Large intestine (tissue), 12 donors: ENCODE data around the gene UBE2M. TPM values are rescaled to one million over a fixed set of nuclear protein-coding genes. Genes with fewer than 3 reads are reported as not detected.
"Not testable (repeated sequence)": the region's sequence is repeated elsewhere in the genome, so short reads cannot be mapped to it uniquely, and the experiment has no call there.

Source experiments
- DNase-seq, 2 donors: peaks; one replicate each; pipeline versions ENCODE4 v3.0.0 to v3.0.0-alpha.2; 2013
- H3K27ac ChIP-seq: one replicate; pipeline ENCODE4 v1.5.1; 2013; ENCODE audit warnings: low read length
- H3K27me3 ChIP-seq: 2 replicates; pipeline ENCODE4 v1.6.1; 2013; ENCODE audit warnings: low read length; ENCODE audit not compliant: control insufficient read depth, insufficient read depth
- H3K36me3 ChIP-seq: 2 replicates; pipeline ENCODE4 v1.6.1; 2013; ENCODE audit warnings: low read length; ENCODE audit not compliant: control insufficient read depth, insufficient read depth
- H3K4me1 ChIP-seq: one replicate; pipeline ENCODE4 v1.6.1; 2013; ENCODE audit warnings: low read length; ENCODE audit not compliant: control insufficient read depth, insufficient read depth
- H3K4me3 ChIP-seq: one replicate; pipeline ENCODE4 v1.5.1; 2013; ENCODE audit warnings: low read length
- H3K9me3 ChIP-seq: one replicate; pipeline ENCODE4 v1.6.1; 2013; ENCODE audit warnings: mild to moderate bottlenecking, low read depth, low read length, moderate library complexity; ENCODE audit not compliant: control insufficient read depth
- WGBS: methylation state at CpG from one replicate; pipeline ENCODE4 v1.1.5; 2013; ENCODE audit warnings: low lambda C conversion rate; ENCODE audit not compliant: insufficient coverage; 5-methylcytosine and 5-hydroxymethylcytosine counted together
- long read RNA-seq, 11 donors: transcript quantifications; one replicate each; lab custom pipeline, GENCODE V29; 2026
- polyA plus RNA-seq: library from polyadenylated mRNA; unstranded; fragments of 120-200 nt; gene quantifications from one replicate; pipeline ENCODE4 v1.2.1, GENCODE V29; 2013

The UBE2M gene
- 56.0 TPM for polyA plus RNA-seq
- long read RNA-seq, donor 1, transcript UBE2M-201 (6 exons, 1,508 nt): major isoform, 18 of 18 reads
- long read RNA-seq, donor 1, partial matches to known transcripts: 0 of 18 reads
- long read RNA-seq, donor 1, other reads (novel, unspliced or antisense): 0 of 18 reads
- long read RNA-seq, donor 2, transcript UBE2M-201 (6 exons, 1,508 nt): major isoform, 46 of 46 reads
- long read RNA-seq, donor 2, partial matches to known transcripts: 0 of 46 reads
- long read RNA-seq, donor 2, other reads (novel, unspliced or antisense): 0 of 46 reads
- long read RNA-seq, donor 3, transcript UBE2M-201 (6 exons, 1,508 nt): major isoform, 54 of 54 reads
- long read RNA-seq, donor 3, partial matches to known transcripts: 0 of 54 reads
- long read RNA-seq, donor 3, other reads (novel, unspliced or antisense): 0 of 54 reads
- long read RNA-seq, donor 4, transcript UBE2M-201 (6 exons, 1,508 nt): major isoform, 5 of 6 reads
- long read RNA-seq, donor 4, partial matches to known transcripts: 0 of 6 reads
- long read RNA-seq, donor 4, other reads (novel, unspliced or antisense): 0 of 6 reads
- long read RNA-seq, donor 5, transcript UBE2M-201 (6 exons, 1,508 nt): major isoform, 25 of 25 reads
- long read RNA-seq, donor 5, partial matches to known transcripts: 0 of 25 reads
- long read RNA-seq, donor 5, other reads (novel, unspliced or antisense): 0 of 25 reads
- long read RNA-seq, donor 6, transcript UBE2M-201 (6 exons, 1,508 nt): major isoform, 28 of 28 reads
- long read RNA-seq, donor 6, partial matches to known transcripts: 0 of 28 reads
- long read RNA-seq, donor 6, other reads (novel, unspliced or antisense): 0 of 28 reads
- long read RNA-seq, donor 7, transcript UBE2M-201 (6 exons, 1,508 nt): major isoform, 19 of 19 reads
- long read RNA-seq, donor 7, partial matches to known transcripts: 0 of 19 reads
- long read RNA-seq, donor 7, other reads (novel, unspliced or antisense): 0 of 19 reads
- long read RNA-seq, donor 8, transcript UBE2M-201 (6 exons, 1,508 nt): major isoform, 36 of 36 reads
- long read RNA-seq, donor 8, partial matches to known transcripts: 0 of 36 reads
- long read RNA-seq, donor 8, other reads (novel, unspliced or antisense): 0 of 36 reads
- long read RNA-seq, donor 9, transcript UBE2M-201 (6 exons, 1,508 nt): major isoform, 25 of 26 reads
- long read RNA-seq, donor 9, partial matches to known transcripts: 0 of 26 reads
- long read RNA-seq, donor 9, other reads (novel, unspliced or antisense): 0 of 26 reads
- long read RNA-seq, donor 10, transcript UBE2M-201 (6 exons, 1,508 nt): major isoform, 40 of 51 reads
- long read RNA-seq, donor 10, partial matches to known transcripts: 5 of 51 reads
- long read RNA-seq, donor 10, other reads (novel, unspliced or antisense): 6 of 51 reads
- long read RNA-seq, donor 11, transcript UBE2M-201 (6 exons, 1,508 nt): major isoform, 35 of 38 reads
- long read RNA-seq, donor 11, partial matches to known transcripts: 0 of 38 reads
- long read RNA-seq, donor 11, other reads (novel, unspliced or antisense): 0 of 38 reads

DNA sequence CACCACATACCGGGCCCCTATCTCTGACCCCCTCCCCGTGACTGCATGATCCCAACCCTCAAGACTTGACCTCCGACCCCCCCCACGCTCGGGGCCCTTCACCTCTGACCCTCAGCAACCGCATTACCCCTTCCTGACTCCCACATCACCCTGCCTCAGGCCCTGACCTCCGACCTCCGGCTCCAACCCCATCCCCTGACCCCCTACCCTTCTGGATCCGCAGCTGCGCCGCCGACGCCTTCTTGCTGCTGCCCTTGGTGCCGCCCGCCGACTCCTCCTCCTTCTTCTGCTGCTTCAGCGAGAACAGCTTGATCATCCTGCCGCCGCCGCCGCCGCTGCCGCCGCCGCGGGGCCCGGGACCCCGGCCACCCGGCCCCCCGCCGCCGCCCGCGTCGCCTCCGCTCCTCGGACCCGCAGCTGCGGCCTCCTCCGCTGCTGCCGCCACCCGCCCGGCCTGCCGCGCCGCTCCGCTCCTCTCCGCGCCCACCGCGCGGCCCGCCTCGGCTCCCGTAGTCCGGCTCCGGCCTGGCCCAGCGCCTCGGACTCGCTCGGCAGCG lies at the start of gene UBE2M:
Gene UBE2M, minus strand, starts transcription at position 546 of the 557 bp plus-strand sequence. Its CDS starts 230 bp downstream, at position 316.
- peak within 1 kb of the TSS; percentile 93 for H3K4me3 ChIP-seq
- peaks cover 18% of the 10 kb centered on the region for H3K27me3 ChIP-seq
- peaks cover 2% of the 10 kb centered on the region for H3K9me3 ChIP-seq
- WGBS: no CpG with 5 or more reads among the region's 62 CpGs
- no peak for DNase-seq
- H3K4me1 ChIP-seq: peaks cover 51% of the 10 kb centered on the region
- peak within 1 kb of the TSS; percentile 94 for H3K27ac ChIP-seq
- peaks cover 25% of the 10 kb centered on the region for H3K36me3 ChIP-seq

DNA sequence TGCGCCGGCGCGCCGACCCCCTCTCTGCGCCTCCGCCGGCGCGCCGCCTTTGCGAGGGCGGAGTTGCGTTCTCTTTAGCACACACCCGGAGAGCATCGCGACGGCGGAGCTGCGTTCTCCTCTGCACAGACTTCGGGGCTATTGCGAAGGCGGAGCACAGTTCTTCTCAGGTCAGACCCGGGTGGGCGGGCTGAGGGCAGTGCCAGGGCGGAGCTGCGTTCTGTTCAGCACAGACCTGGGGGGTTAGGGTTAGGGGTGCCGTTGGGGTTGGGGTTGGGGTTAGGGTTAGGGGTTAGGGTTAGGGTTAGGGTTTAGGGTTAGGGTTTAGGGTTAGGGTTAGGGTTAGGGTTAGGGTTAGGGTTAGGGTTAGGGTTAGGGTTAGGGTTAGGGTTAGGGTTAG lies 48.8 kb upstream of the UBE2M start:
- WGBS: no CpG with 5 or more reads among the region's 28 CpGs
- not testable (repeated sequence) for H3K9me3 ChIP-seq, H3K27ac ChIP-seq, H3K36me3 ChIP-seq, H3K27me3 ChIP-seq, DNase-seq, H3K4me1 ChIP-seq, H3K4me3 ChIP-seq

DNA sequence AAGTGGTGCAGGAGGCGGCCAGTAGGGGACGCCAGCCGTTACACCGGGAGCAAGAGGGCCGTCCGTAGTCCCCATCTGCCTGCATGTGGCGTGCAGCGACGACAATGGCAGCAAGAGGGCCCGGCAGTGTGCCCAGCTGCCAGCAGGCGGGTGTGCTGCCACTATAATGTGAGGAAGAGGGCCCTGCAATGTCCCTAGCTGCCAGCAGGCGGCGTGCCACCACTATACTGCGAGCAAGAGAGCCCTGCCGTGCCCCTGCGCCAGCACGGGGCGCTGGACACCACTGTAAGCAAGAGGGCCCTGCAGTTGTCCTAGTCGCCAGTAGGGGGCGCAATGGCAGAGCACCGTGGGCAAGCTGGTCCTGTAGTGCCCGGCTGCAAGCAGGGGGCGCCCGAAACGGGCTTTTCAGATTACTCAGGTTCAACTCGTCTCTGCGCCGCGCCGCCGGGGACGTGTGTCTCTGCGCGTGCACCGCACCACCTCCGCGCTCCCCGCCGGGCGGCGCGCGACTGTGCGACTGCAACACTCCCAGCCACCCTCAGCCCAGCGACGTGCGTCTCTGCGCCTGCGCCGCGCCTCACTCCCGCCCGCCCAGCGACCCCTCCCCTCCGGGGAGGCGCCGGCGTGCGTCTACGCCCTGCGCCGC lies 48.0 kb upstream of the UBE2M start:
- not testable (repeated sequence) for DNase-seq
- no CpG with 5 or more reads among the region's 62 CpGs for WGBS

GRCh38 chr19:58586133-58586765 lies 27.8 kb upstream of the UBE2M start:
- no CpG with 5 or more reads among the region's 4 CpGs for WGBS
- Histone ChIP-seq H3K4me3 (no peak overlapping the region), H3K27me3 (no peaks in the 10 kb centered on the region), H3K36me3 (peaks cover 28% of the 10 kb centered on the region), H3K4me1 (no peaks in the 10 kb centered on the region), H3K27ac (no peak overlapping the region), H3K9me3 (peaks cover 4% of the 10 kb centered on the region)
- DNase-seq: no peak

More for the DNA sequence above, 48.0 kb upstream of the UBE2M start:
- H3K4me1 ChIP-seq, H3K36me3 ChIP-seq, H3K4me3 ChIP-seq, H3K9me3 ChIP-seq, H3K27ac ChIP-seq, H3K27me3 ChIP-seq: not testable (repeated sequence)

DNA sequence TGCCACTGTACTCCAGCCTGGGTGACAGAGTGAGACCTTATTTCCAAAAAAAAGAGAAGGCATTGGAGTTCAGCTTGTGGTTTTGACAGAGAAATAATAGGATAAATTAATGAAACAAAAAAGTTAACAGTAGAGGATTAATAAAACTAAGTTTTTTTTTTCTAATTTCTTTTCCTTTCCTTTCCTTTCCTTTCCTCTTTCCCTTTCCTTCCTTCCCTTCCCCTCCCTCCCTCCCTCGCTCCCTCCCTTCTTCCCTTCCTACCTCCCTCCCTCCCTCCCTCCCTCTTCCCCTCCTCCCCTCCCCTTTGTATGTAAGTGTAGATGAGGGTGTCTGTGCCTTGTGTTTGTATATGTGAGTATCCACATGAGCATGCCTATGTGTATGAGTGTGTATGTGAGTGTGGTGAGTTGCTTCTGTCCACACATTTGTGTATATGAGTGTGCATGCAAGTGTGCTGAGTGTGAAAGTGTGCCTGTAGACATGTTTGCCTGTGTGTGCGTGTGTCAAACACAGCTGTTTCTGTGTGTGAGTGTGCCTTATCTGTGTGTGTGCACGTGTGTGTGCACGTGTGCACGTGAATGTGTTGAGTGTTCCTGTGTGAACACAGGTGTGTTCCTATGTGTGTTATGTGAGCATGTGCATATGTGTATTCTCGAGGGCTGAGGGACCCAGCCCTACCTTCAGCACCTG lies 27.2 kb upstream of the UBE2M start:
- WGBS: no CpG with 5 or more reads among the region's 6 CpGs
- Histone ChIP-seq H3K36me3 (peaks cover 28% of the 10 kb centered on the region), H3K9me3 (peaks cover 4% of the 10 kb centered on the region), H3K4me1 (peaks cover 3% of the 10 kb centered on the region), H3K27ac (no peak overlapping the region), H3K27me3 (no peaks in the 10 kb centered on the region), H3K4me3 (no peak overlapping the region)
- DNase-seq: no peak

DNA sequence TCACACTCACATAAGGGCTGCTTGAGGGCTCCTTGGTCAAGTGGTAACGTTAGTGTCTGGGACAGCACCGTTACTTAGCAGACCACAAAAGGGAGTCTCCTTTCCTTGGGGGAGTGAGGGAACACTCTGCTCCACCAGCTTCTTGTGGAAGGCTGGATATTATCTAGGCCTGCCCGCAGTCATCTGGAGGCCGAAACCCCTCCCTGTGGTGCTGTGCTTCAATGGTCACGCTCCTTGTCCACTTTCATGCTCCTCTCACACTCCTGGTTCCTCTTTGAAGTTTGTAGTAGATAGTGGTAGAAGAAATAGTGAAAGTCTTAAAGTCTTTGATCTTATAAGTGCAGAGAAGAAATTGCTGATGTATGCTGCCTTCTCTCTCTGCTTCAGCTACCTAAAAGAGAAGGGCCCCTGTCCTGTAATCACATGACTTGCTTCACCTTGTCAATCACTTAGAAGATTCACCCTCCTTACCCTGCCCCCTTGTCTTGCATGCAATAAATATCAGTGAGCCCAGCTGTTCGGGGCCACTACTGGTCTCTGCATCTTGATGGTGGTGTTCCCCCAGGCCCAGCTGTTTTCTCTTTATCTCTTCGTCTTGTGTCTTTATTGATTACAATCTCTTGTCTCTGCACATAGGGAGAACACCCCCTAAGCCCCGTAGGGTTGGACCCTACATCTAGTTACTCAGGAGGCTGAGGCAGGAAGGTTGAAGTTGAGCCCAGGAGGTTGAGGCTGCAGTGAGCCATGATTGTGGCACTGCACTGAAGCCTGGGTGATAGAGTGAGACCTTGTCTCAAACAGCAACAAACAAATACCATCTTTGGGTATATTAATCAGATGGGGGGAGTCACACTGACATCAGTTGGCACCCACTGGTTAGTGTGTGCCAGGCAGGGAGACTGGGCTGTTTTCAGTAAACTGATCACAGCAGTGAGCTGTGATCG lies 26.4 kb upstream of the UBE2M start:
- Histone ChIP-seq H3K27ac (no peak overlapping the region), H3K9me3 (peaks cover 4% of the 10 kb centered on the region), H3K4me1 (peaks cover 3% of the 10 kb centered on the region), H3K4me3 (no peak overlapping the region), H3K27me3 (no peaks in the 10 kb centered on the region), H3K36me3 (peaks cover 28% of the 10 kb centered on the region)
- DNase-seq: no peak
- WGBS: no CpG with 5 or more reads among the region's 9 CpGs

DNA sequence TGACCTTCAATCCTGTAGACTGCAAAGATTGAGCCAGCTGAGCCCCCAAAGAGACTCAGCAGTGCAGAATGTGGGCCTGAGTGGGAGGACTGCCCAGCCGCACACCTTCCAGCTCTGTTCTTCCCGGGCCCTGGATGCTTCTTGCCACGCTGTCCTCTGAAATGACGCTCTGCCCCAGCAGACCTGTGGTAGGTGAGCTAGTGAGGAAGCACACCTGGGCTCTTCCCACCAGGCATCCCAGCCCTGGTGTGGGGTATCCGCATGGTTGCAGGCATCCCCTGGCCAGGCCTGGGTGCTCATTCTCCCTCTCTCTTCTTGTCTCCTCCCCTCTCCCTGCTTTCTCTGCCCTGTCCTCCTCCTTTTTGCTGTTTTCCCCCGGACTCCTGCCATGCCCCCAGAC lies 24.6 kb upstream of the UBE2M start:
- Histone ChIP-seq H3K4me1 (peaks cover 3% of the 10 kb centered on the region), H3K27ac (no peak overlapping the region), H3K36me3 (peaks cover 28% of the 10 kb centered on the region), H3K9me3 (peaks cover 4% of the 10 kb centered on the region), H3K27me3 (no peaks in the 10 kb centered on the region), H3K4me3 (no peak overlapping the region)
- no peak for DNase-seq
- 100% methylated on average over 1 of the region's 6 CpGs for WGBS
